HL-60/S4 treated with phorbol 12-myristate 13-acetate at 8.2 ng/mL for 4 days and 3 days (cell line): ENCODE results near the gene PROM1.

Experiments
- in situ Hi-C: fragments of 300-500 bp; cut with MboI; formaldehyde crosslinking; loops from 2 replicates; pipeline ENCODE4 v1.15.0; 2022; ENCODE audit warnings: low sequenced_read_pairs

PROM1 gene

DNA sequence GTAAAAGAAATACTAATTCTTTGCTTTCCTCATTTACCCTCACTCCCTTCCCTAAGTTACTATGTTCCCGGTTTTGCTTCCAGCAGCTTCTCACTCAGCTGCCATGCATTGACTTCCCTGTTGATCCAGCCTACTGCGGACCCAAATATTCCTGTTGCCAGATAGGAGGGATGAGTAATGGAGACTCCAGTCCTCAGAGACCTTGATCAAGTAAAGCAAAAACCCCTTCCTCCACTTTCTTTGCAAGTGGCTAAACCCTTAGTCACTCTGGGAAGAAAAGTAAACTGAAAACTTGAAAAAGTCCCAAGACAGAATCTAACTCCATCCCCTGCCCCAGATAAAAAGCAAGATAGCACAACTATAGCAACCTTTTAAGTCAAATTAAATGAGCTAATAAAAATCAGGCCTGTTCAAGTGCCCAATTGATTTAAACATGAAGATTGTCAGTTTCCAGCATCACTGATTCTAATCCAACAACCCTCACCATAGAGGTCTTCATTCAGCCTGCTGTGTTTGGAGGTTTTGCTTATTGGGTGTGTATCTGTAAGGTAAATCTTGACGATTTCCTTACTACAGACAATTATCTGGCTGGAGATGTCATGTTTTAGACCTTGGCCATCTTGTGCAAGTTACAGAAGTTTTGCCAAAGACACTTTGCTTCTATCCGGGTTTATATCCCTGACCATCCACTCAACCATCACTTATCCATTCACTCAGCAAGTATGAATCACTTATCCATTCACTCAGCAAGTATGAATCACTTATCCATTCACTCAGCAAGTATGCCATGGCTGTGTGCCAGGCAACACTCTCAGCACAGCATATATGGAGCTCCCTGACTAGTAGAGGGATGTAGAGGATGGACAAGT lies 162.9 kb downstream of the PROM1 start:
- in situ Hi-C loops, result no loop called here

DNA sequence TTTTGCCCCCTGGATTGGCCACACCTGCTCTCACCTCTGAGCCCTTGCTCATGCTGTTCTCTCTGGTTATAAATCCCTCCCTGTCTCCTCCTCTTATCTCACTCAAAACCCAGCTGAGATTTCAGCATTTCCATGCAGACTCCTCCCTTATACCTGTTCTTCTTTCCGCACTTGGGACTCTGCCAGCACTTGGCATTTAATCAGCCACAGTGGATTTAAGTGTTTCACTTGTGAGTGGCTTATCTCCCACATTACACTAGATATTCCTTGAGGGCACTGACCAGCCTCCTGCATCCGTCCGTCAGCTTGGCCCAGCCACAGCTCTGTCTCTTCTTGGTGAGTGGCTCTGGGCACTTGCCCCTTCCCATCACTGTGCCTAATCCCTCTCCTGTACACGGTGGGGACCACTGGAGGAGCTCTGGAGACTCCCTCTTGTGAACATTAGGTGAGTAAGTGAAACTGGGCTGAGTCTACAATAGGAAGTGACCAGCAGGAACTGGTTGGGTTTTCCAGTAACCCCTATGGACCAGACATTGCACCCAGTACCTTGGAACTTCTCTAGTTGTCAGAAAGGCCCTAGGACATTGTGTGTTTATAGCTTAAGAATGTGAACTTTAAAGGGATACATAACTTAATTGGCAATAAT lies 165.2 kb downstream of the PROM1 start:
- in situ Hi-C loops, result no loop called here
